Mesendoderm (in vitro differentiated cells): ENCODE measurements around the gene APOBEC3G. TPM values are rescaled to one million over a fixed set of nuclear protein-coding genes. Genes with fewer than 3 reads are reported as not detected.

Experiments used
- DNase-seq: peaks from one replicate; pipeline ENCODE4 v3.0.0; 2013
- H2AK5ac ChIP-seq: 2 replicates; pipeline ENCODE4 v1.6.1; 2013; ENCODE audit warnings: low read length, inconsistent platforms
- H2BK120ac ChIP-seq: 2 replicates; pipeline ENCODE4 v1.6.1; 2013; ENCODE audit warnings: low read depth, mild to moderate bottlenecking, low read length, moderate library complexity, mixed read lengths
- H2BK15ac ChIP-seq: replicated peaks from 2 replicates; pipeline ENCODE4 v1.6.1; 2013; ENCODE audit warnings: low read depth, mild to moderate bottlenecking, moderate library complexity
- H2BK5ac ChIP-seq: 2 replicates; pipeline ENCODE4 v1.6.1; 2013; ENCODE audit warnings: low read length, inconsistent platforms
- H3K18ac ChIP-seq: 2 replicates; pipeline ENCODE4 v1.6.1; 2013; ENCODE audit warnings: mild to moderate bottlenecking, low read length, mixed read lengths
- H3K23ac ChIP-seq: one replicate; pipeline ENCODE4 v1.6.1; 2013; ENCODE audit warnings: low read length
- H3K27ac ChIP-seq: 2 replicates; pipeline ENCODE4 v1.5.1; 2013; ENCODE audit warnings: low read depth, mild to moderate bottlenecking, inconsistent platforms, low read length, moderate library complexity
- H3K27me3 ChIP-seq: 2 replicates; pipeline ENCODE4 v1.6.1; 2013; ENCODE audit warnings: low read length, control low read depth, mild to moderate bottlenecking, inconsistent platforms; ENCODE audit not compliant: insufficient read depth, poor library complexity
- H3K36me3 ChIP-seq: 2 replicates; pipeline ENCODE4 v1.6.1; 2013; ENCODE audit warnings: low read length, inconsistent platforms; ENCODE audit not compliant: control insufficient read depth, insufficient read depth
- H3K4ac ChIP-seq: one replicate; pipeline ENCODE4 v1.6.1; 2013; ENCODE audit warnings: low read depth, mild to moderate bottlenecking, low read length, moderate library complexity
- H3K4me1 ChIP-seq: 2 replicates; pipeline ENCODE4 v1.6.1; 2013; ENCODE audit warnings: low read depth, low read length, inconsistent platforms; ENCODE audit not compliant: control insufficient read depth
- H3K4me2 ChIP-seq: 2 replicates; pipeline ENCODE4 v1.6.1; 2013; ENCODE audit warnings: low read length
- H3K4me3 ChIP-seq: 2 replicates; pipeline ENCODE4 v1.5.1; 2013; ENCODE audit warnings: mild to moderate bottlenecking, low read length
- H3K56ac ChIP-seq: one replicate; pipeline ENCODE4 v1.6.1; 2013; ENCODE audit warnings: low read length
- H3K79me1 ChIP-seq: 2 replicates; pipeline ENCODE4 v1.6.1; 2013; ENCODE audit warnings: low read length, inconsistent platforms
- H3K79me2 ChIP-seq: 2 replicates; pipeline ENCODE4 v1.6.1; 2013; ENCODE audit warnings: mild to moderate bottlenecking, low read length; ENCODE audit not compliant: control insufficient read depth, insufficient read depth
- H3K9ac ChIP-seq: 2 replicates; pipeline ENCODE4 v1.6.1; 2013; ENCODE audit warnings: low read length, inconsistent platforms
- H4K5ac ChIP-seq: one replicate; pipeline ENCODE4 v1.6.1; 2013; ENCODE audit warnings: low read length
- H4K8ac ChIP-seq: one replicate; pipeline ENCODE4 v1.6.1; 2013; ENCODE audit warnings: low read depth, mild to moderate bottlenecking, control low read depth, low read length, moderate library complexity
- whole genome bisulfite sequencing: extraction: QIAGEN DNeasy Blood & Tissue Kit; methylation state at CpG from one replicate; pipeline ENCODE4 v1.1.7; 2013; ENCODE audit warnings: low lambda C conversion rate, missing lambda C conversion rate; ENCODE audit not compliant: insufficient coverage; ENCODE audit errors: extremely low coverage; 5-methylcytosine and 5-hydroxymethylcytosine counted together
- small RNA-seq: library from polyadenylated mRNA; stranded (forward); fragments of <200 nt; extraction: miRNeasy Mini kit (QIAGEN cat#:217004); gene quantifications from one replicate; pipeline ENCODE3, GENCODE V24; 2013; ENCODE audit not compliant: insufficient read depth

APOBEC3G gene

GRCh38 chr22:39134366-39135091, 57.5 kb downstream of the APOBEC3G start:
- Histone ChIP-seq H3K4me2 (no peak overlapping the region), H4K8ac (no peak overlapping the region), H2AK5ac (no peak overlapping the region), H3K4ac (no peak overlapping the region), H3K23ac (no peak overlapping the region), H3K36me3 (no peaks in the 10 kb centered on the region), H4K5ac (no peak overlapping the region), H3K4me3 (no peak overlapping the region), H2BK5ac (no peak overlapping the region), H3K18ac (no peak overlapping the region), H2BK120ac (no peak overlapping the region), H3K27me3 (no peaks in the 10 kb centered on the region), H3K79me2 (no peaks in the 10 kb centered on the region), H3K79me1 (no peaks in the 10 kb centered on the region), H2BK15ac (no peak overlapping the region), H3K4me1 (peaks cover 8% of the 10 kb centered on the region), H3K9ac (no peak overlapping the region), H3K27ac (no peak overlapping the region), H3K56ac (peak overlapping the region; percentile 22)
- no peak for DNase-seq
- WGBS: no CpG with 5 or more reads among the region's 35 CpGs

DNA sequence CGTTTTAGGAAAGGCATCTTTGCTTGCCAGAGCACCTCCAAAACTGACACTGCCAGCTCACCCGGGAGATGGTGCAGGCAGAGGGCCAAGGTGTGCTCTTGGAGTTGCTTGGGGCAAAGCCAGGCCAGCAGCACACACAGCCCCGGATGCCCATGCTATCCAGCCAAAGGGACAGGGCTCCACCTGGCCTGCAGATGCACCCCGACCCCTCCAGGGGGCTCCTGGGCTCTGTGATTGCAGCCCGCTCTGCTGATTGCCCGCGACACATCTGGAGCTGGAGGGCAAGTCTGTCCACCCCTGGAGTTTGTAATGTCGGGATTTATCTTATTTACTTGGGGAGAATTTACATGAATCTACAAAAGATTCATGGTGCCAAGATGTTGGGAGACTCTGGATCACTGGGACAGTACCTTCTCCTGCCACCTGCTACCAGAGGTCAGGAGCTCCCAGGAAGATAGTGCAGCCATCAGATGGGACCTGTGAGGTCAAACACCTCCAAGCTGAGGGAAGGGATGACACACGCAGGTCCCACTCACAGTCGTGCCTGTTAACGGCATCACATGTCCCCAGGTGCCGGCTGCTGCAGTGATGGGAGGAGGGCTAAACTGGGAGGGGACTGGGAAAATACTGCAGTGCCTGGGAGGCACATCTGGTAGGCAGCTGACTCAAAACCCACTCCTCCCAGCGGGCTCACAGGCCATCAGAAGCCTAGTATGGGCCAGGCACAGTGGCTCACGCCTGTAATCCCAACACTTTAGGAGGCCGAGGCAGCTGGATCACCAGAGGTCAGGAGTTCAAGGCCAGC, 58.2 kb downstream of the APOBEC3G start:
- no CpG with 5 or more reads among the region's 15 CpGs for WGBS
- no peak overlapping the region for H3K4ac ChIP-seq
- H3K36me3 ChIP-seq: no peaks in the 10 kb centered on the region
- peak; percentile 79 for DNase-seq
- H2BK15ac ChIP-seq: no peak overlapping the region
- no peak overlapping the region for H3K23ac ChIP-seq
- H2BK5ac ChIP-seq: no peak overlapping the region
- H3K4me1 ChIP-seq: peaks cover 8% of the 10 kb centered on the region
- no peaks in the 10 kb centered on the region for H3K79me1 ChIP-seq
- no peak overlapping the region for H2AK5ac ChIP-seq
- no peak overlapping the region for H3K27ac ChIP-seq
- no peak overlapping the region for H4K5ac ChIP-seq
- H3K9ac ChIP-seq: no peak overlapping the region
- no peaks in the 10 kb centered on the region for H3K79me2 ChIP-seq
- no peak overlapping the region for H3K4me3 ChIP-seq
- no peak overlapping the region for H4K8ac ChIP-seq
- no peak overlapping the region for H2BK120ac ChIP-seq
- no peak overlapping the region for H3K18ac ChIP-seq
- no peaks in the 10 kb centered on the region for H3K27me3 ChIP-seq
- no peak overlapping the region for H3K4me2 ChIP-seq
- peak overlapping the region; percentile 34 for H3K56ac ChIP-seq

GRCh38 chr22:39136317-39136716, 59.2 kb downstream of the APOBEC3G start:
- Histone ChIP-seq H4K5ac (no peak overlapping the region), H3K4me2 (no peak overlapping the region), H3K4ac (no peak overlapping the region), H3K9ac (no peak overlapping the region), H4K8ac (no peak overlapping the region), H3K23ac (no peak overlapping the region), H3K18ac (no peak overlapping the region), H3K4me3 (no peak overlapping the region), H3K79me2 (no peaks in the 10 kb centered on the region), H3K36me3 (no peaks in the 10 kb centered on the region), H3K79me1 (no peaks in the 10 kb centered on the region), H3K56ac (peak overlapping the region; percentile 44), H2AK5ac (no peak overlapping the region), H2BK15ac (no peak overlapping the region), H2BK120ac (no peak overlapping the region), H2BK5ac (no peak overlapping the region), H3K27ac (no peak overlapping the region), H3K4me1 (peaks cover 2% of the 10 kb centered on the region), H3K27me3 (no peaks in the 10 kb centered on the region)
- WGBS: no CpG with 5 or more reads among the region's 8 CpGs
- DNase-seq: no peak

Small RNAs within 50 kb of the gene (small RNA-seq; reads per million reads assigned to genes)
- gene AL022318.2: not detected
- not detected for gene COX5BP7
